Measurements from ENCODE around the gene ABCB1.

GRCh38 chr7:87498893-87499292 is 101.8 kb downstream of the ABCB1 start:
- TF ChIP-seq CTCF (IDR thresholded peaks at IDR 0.05) (no peak), POLR2A (IDR thresholded peaks at IDR 0.05) (no peak)

Measured in transverse colon (tissue), 3 donors.